Tibial nerve (tissue), 4 donors: Measurements from ENCODE around the gene PLG. TPM values are rescaled to one million over a fixed set of nuclear protein-coding genes. Genes with fewer than 3 reads are reported as not detected.
"Not testable (repeated sequence)": the region's sequence is repeated elsewhere in the genome, so short reads cannot be mapped to it uniquely, and the experiment has no call there.

Source experiments
- DNase-seq, 2 donors: peaks; one replicate each; pipeline ENCODE4 v3.0.0-alpha.2; 2019; ENCODE audit warnings: low spot score in 2 of 2
- H3K27ac ChIP-seq, 4 donors: fragments of 200-600 bp; sonication (generic) in 3 of 4; one replicate each; pipeline ENCODE4 v1.5.1; 2017 to 2019; ENCODE audit warnings: mild to moderate bottlenecking in 1 of 4
- H3K27me3 ChIP-seq, 2 donors: fragments of 200-600 bp; sonication (generic) in 1 of 2; one replicate each; pipeline versions ENCODE4 v1.5.1 to v1.6.0; 2017 to 2019
- H3K36me3 ChIP-seq, 3 donors: fragments of 200-600 bp; sonication (generic); one replicate each; pipeline ENCODE4 v1.5.1; 2018 to 2019
- H3K4me1 ChIP-seq, 4 donors: fragments of 200-600 bp; sonication (generic) in 3 of 4; one replicate each; pipeline ENCODE4 v1.5.1; 2017 to 2019
- H3K4me3 ChIP-seq, 4 donors: fragments of 200-600 bp; sonication (generic) in 3 of 4; one replicate each; pipeline ENCODE4 v1.5.1; 2017 to 2019; ENCODE audit warnings: mild to moderate bottlenecking in 1 of 4, moderate library complexity in 1 of 4
- H3K9me3 ChIP-seq, 4 donors: fragments of 200-600 bp; sonication (generic) in 3 of 4; one replicate each; pipeline ENCODE4 v1.5.1; 2017 to 2019
- EP300 ChIP-seq, 2 donors: sonication (generic); formaldehyde crosslinking; IDR thresholded peaks; one replicate each; pipeline ENCODE4 v1.6.1; 2017; ENCODE audit warnings: antibody characterized with exemption in 2 of 2, mild to moderate bottlenecking in 1 of 2
- POLR2A ChIP-seq, 2 donors: fragments of 450-650 bp; IDR thresholded peaks; one replicate each; pipeline ENCODE4 v1.6.1; 2017; ENCODE audit warnings: antibody characterized with exemption in 2 of 2, mild to moderate bottlenecking in 2 of 2, moderate library complexity in 2 of 2
- WGBS, 2 donors: methylation state at CpG; one replicate each; pipeline ENCODE4 v1.1.5; 2018; 5-methylcytosine and 5-hydroxymethylcytosine counted together
- total RNA-seq, 4 donors: library from RNA; depleted of rRNA; stranded (reverse); fragments of >200 nt; gene quantifications; one replicate each; pipeline ENCODE4 v1.1.0, GENCODE V29; 2016
- TF ChIP-seq, protein P1 (sequence below), 5 experiments: fragments of 200-600 bp in 3 of 5; fragments of 450-650 bp in 2 of 5; sonication (generic) in 3 of 5; IDR thresholded peaks; one replicate each; pipeline ENCODE4 v1.5.1; 2016 to 2019; ENCODE audit warnings: antibody characterized with exemption in 5 of 5, mild to moderate bottlenecking in 3 of 5, moderate library complexity in 2 of 5

Gene PLG
- total RNA-seq, 4 donors from 2014 or later = 2.5 TPM; not detected in 3

DNA sequence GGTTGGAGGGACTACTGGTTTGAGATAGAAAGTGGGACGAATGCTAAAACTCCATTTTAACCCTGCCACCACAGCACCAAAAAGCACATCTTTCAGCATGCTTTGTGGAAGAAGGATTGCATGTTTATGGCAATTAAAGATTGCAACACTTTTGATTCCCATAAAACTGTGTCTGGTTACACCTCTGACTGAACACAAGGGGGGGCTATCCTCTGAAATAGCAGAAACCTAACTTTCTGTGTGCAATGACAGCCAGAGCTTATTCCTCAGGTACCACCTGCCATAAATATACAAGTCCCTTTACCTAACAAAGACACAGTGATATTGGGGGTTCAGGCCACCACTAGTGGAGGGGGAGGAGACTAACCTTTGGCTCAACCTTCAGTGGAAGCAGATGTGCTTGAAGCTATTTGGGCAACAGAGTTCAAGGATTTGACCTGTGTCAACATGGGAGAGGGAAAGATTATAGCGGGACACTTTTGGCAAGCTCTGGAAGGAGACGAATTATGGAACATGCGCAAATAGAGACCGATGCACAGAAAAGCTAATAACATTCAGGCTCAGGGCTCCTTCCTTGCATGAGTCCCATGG is 9.6 kb upstream of the PLG start:
- Histone ChIP-seq H3K36me3 (no peaks in the 10 kb centered on the region), H3K27me3 (no peaks in the 10 kb centered on the region), H3K4me3 (no peak overlapping the region), H3K27ac (no peak overlapping the region), H3K4me1 (no peaks in the 10 kb centered on the region), H3K9me3 (no peaks in the 10 kb centered on the region)
- 90 to 91% methylated on average over 5 of the region's 5 CpGs for WGBS, 2 donors
- no peak for DNase-seq
- TF ChIP-seq POLR2A (IDR thresholded peaks at IDR 0.05) = no peak
- TF ChIP-seq EP300 (IDR thresholded peaks at IDR 0.05) = no peak
- TF ChIP-seq, protein P1, sequence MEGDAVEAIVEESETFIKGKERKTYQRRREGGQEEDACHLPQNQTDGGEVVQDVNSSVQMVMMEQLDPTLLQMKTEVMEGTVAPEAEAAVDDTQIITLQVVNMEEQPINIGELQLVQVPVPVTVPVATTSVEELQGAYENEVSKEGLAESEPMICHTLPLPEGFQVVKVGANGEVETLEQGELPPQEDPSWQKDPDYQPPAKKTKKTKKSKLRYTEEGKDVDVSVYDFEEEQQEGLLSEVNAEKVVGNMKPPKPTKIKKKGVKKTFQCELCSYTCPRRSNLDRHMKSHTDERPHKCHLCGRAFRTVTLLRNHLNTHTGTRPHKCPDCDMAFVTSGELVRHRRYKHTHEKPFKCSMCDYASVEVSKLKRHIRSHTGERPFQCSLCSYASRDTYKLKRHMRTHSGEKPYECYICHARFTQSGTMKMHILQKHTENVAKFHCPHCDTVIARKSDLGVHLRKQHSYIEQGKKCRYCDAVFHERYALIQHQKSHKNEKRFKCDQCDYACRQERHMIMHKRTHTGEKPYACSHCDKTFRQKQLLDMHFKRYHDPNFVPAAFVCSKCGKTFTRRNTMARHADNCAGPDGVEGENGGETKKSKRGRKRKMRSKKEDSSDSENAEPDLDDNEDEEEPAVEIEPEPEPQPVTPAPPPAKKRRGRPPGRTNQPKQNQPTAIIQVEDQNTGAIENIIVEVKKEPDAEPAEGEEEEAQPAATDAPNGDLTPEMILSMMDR (IDR thresholded peaks at IDR 0.05) = no peak

DNA sequence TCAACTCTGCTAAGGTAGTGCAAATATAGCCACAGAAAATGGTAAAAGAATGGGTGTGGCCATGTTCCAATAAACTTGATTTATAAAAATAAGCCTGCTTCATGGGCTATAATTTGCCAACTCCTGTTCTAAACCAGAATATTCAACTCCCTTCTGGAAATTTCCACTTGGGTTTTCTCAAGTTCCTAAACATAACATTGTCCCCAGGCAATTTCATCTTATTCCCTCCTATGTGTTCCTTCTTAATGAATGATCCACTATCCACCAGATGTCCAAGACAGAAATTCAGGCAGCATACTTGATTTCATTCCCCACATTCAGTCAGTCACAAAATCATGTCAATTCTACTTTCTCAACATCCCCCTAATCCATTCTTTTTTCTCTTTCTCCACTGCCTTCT is 7.0 kb upstream of the PLG start:
- not testable (repeated sequence) for DNase-seq, H3K27ac ChIP-seq, H3K4me3 ChIP-seq, H3K36me3 ChIP-seq, H3K27me3 ChIP-seq, H3K9me3 ChIP-seq, H3K4me1 ChIP-seq

DNA sequence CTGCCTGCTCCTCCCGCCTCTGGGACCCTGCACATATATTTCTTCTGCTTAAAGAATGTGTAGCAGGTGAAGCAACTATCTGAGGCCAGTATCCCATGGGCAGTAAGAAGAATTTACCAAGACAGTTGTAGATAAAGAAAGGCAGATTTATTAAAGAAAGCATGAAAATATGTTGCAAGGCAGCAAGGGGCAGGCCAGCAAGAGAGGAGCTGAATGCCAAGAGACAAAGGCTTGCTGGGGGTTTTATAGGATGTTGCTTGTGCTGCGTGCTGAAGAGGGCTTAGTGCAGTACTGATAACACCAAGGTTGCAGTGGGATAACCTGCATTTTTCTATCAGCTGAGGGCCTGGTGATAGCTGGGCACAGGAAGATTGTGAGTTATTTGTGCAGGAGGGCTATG is 6.4 kb upstream of the PLG start:
- not testable (repeated sequence) for H3K36me3 ChIP-seq, H3K9me3 ChIP-seq, H3K27ac ChIP-seq, H3K4me1 ChIP-seq, H3K27me3 ChIP-seq, H3K4me3 ChIP-seq, DNase-seq
- WGBS, 2 donors = 77 to 81% methylated on average over 2 of the region's 2 CpGs

DNA sequence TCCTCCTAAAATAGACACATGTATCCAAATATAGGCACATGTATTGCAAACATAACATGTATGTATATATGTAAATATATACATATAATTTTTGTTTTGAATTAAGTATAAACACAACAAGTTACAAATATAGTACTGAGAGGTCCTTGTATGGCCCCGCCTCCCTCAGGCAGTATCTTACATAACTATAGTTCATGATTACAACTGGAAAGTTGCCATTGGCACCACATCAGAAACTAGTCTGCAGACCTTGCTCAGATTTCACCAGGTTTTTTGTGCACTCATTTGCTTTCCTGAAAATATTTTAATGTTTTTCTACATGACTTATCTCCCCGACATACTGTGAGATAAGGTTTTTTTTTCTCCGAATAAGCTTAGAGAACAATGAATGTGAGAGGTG is 5.2 kb upstream of the PLG start:
- not testable (repeated sequence) for H3K4me1 ChIP-seq, H3K9me3 ChIP-seq, H3K4me3 ChIP-seq, DNase-seq, H3K36me3 ChIP-seq, H3K27ac ChIP-seq, H3K27me3 ChIP-seq
- WGBS, 2 donors = 82 to 86% methylated on average over 3 of the region's 3 CpGs

DNA sequence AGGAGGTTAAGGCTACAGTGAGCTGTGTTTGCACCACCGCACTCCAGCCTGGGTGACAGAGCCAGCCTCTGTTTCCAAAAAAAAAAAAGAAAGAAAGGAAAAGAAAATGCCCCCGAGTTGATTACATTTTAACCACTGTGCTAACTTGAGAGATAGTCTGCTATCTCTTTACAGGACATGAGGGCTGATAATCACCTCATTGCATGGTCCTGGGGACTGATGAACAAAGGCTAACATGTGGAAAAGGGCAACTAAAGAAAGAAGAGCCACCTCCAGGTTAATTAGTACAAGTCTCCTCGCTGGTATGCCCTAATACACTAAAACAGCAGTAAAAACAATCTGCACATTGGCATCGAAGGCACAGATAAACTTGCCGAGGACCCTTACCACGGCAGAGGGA is 4.2 kb upstream of the PLG start:
- H3K9me3 ChIP-seq = no peaks in the 10 kb centered on the region
- no peak overlapping the region for H3K27ac ChIP-seq
- no peak overlapping the region for H3K4me3 ChIP-seq
- H3K36me3 ChIP-seq = no peaks in the 10 kb centered on the region
- no peak for DNase-seq
- no peaks in the 10 kb centered on the region for H3K4me1 ChIP-seq
- TF ChIP-seq POLR2A (IDR thresholded peaks at IDR 0.05) = no peak
- TF ChIP-seq EP300 (IDR thresholded peaks at IDR 0.05) = no peak
- TF ChIP-seq, protein P1 (IDR thresholded peaks at IDR 0.05) = no peak
- H3K27me3 ChIP-seq = no peaks in the 10 kb centered on the region
- 80 to 83% methylated on average over 6 of the region's 6 CpGs for WGBS, 2 donors

DNA sequence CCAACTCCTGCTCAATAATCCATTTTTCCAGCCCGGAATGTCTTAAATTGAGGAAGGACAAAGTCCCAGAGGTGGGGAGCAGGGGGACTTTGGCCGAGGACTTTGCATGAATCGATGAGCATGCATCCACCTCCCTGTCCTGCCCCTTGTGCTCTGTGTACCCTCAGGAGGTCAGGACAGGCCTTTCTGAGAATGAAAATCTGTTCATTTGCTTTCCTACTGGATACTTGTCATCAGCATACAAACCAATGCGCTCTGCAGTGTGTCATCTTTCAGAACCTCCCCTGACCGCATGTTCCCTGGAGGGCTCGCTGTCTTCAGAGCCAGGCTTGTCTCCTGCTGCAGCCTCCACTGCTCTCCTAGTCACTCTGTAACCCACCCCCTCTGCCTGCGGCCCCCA is 2.6 kb downstream of the PLG start:
- 90% methylated on average over 7 of the region's 7 CpGs for WGBS, 2 donors
- not testable (repeated sequence) for DNase-seq, H3K9me3 ChIP-seq, H3K4me1 ChIP-seq, H3K36me3 ChIP-seq, H3K4me3 ChIP-seq, H3K27me3 ChIP-seq, H3K27ac ChIP-seq

DNA sequence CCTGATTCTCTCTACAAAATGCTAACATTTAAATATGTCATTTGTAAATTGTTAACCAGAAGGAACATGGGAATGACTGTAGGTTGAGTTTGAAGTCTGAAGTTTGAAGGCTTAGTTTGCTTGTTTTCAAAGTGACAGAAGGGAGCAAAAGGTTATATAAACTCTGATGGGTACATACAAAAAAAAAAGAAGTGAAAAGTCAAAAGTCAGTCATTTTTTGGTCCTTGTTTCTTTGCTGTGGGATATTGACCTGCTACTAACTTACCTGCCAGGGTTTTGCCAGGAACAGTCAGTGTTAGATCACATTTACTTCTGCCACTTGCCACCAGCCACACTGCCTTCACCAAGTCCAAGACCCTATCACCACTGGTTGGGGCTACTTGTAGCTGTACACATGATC is 6.9 kb downstream of the PLG start:
- H3K9me3 ChIP-seq, H3K4me1 ChIP-seq, H3K27ac ChIP-seq, H3K4me3 ChIP-seq, H3K36me3 ChIP-seq, DNase-seq, H3K27me3 ChIP-seq: not testable (repeated sequence)

DNA sequence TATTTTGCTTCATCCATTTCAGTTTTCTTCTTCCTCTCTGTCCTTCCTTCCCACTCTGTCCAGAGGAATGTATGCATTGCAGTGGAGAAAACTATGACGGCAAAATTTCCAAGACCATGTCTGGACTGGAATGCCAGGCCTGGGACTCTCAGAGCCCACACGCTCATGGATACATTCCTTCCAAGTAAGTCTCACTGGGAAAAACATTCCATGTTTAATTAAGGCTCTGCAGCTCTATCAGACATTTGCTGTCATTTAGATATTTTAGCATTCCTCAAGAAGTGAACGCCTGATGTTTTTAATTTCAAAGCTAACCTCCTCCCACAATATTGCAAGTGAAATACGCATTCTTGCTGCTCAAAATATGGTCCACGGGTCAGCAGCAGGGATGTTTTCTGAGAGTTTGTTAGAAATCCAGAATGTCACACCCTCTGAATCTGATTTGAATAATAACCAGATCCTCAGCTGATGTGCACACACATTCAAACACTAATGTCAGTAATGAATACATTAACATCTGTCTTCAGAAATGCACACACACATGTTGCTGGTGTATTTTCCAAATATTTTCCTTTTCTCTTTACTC is 12.8 kb downstream of the PLG start:
- H3K9me3 ChIP-seq = no peaks in the 10 kb centered on the region
- no peak overlapping the region for H3K27ac ChIP-seq
- H3K36me3 ChIP-seq = no peaks in the 10 kb centered on the region
- H3K4me1 ChIP-seq = no peaks in the 10 kb centered on the region
- no peak for DNase-seq
- H3K4me3 ChIP-seq = no peak overlapping the region
- no peak for TF ChIP-seq EP300 (IDR thresholded peaks at IDR 0.05)
- no peak for TF ChIP-seq POLR2A (IDR thresholded peaks at IDR 0.05)
- TF ChIP-seq, protein P1 (IDR thresholded peaks at IDR 0.05) = no peak
- H3K27me3 ChIP-seq = no peaks in the 10 kb centered on the region
- WGBS, 2 donors = 44 to 48% methylated on average over 5 of the region's 5 CpGs
